ENCODE measurements around the gene TPPP3. TPM values are rescaled to one million over a fixed set of nuclear protein-coding genes. Genes with fewer than 3 reads are reported as not detected.

Gene TPPP3
- total RNA-seq, 1 experiment from 2014 or later, result 0.39 TPM

DNA sequence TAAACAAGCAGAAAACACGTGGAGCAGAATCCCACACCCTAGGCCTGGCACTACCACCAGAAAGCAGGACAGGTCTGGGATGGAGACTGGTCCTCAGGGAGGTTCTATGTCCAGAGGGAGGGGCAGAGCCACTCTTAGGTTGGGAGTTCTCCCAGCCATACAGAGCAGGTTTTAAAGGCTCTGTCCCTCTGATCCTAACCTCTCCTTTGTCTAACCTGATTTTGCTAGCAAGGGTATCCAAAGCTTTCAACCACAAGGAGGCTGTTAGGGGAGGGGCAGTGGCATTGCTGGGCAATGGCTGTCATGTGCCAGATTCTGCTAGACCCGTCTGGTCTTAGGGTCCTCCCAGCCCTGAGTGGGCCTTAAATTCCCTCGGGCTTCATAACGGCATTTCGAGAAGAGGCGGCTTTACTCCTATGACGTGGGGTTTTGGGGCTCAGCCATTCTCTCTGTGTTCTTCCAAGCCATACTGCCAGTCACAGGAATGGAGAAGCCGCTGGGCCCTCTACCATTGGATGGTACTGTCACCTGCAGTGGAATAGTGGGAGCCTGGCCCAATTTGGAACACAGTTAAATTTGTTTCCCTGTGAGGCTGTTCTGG is 5.7 kb downstream of the TPPP3 start:
- no peaks in the 10 kb centered on the region for H3K27me3 Mint-ChIP-seq (ENCODE audit: insufficient read depth, unreplicated experiment)
- H3K9me3 Mint-ChIP-seq (ENCODE audit: unreplicated experiment), result no peaks in the 10 kb centered on the region
- H3K9me3 ChIP-seq, result no peaks in the 10 kb centered on the region
- CTCF ChIA-PET, result interaction anchor here (0.6 to 1.4 kb wide), 3 partner anchors 23 to 59 kb away, joined by 3 to 4 read pairs (median 3); no protein-coding TSS in a partner anchor
- no peaks in the 10 kb centered on the region for H3K36me3 ChIP-seq (ENCODE audit: control insufficient read depth, insufficient read depth, low read length)
- H3K27me3 ChIP-seq (replicated peaks; ENCODE audit: control insufficient read depth, insufficient read depth, low read length), result no peaks in the 10 kb centered on the region
- no TSS peak for BruUV-seq (replicated peaks)
- H3K4me1 ChIP-seq, result no peaks in the 10 kb centered on the region
- no peak for TF ChIP-seq CTCF (IDR thresholded peaks at IDR 0.05; ENCODE audit: insufficient read depth in 1 of 2, low read depth in 1 of 2, low read length in 1 of 2, severe bottlenecking in 1 of 2, unreplicated experiment in 1 of 2)
- POLR2A ChIA-PET, result no interaction called here
- H3K4me3 ChIP-seq (ENCODE audit: low read depth, low read length), result no peak overlapping the region
- intact Hi-C loops (cut with micrococcal nuclease; ENCODE audit: unreplicated experiment), result no loop called here
- peaks cover 5% of the 10 kb centered on the region for H3K4me1 Mint-ChIP-seq (ENCODE audit: low read depth, unreplicated experiment)
- no peak for DNase-seq
- H3K4me3 Mint-ChIP-seq (ENCODE audit: unreplicated experiment), result no peak overlapping the region
- no peaks in the 10 kb centered on the region for H3K36me3 Mint-ChIP-seq (ENCODE audit: insufficient read depth, unreplicated experiment)
- H3K27ac Mint-ChIP-seq (ENCODE audit: unreplicated experiment), result no peak overlapping the region

DNA sequence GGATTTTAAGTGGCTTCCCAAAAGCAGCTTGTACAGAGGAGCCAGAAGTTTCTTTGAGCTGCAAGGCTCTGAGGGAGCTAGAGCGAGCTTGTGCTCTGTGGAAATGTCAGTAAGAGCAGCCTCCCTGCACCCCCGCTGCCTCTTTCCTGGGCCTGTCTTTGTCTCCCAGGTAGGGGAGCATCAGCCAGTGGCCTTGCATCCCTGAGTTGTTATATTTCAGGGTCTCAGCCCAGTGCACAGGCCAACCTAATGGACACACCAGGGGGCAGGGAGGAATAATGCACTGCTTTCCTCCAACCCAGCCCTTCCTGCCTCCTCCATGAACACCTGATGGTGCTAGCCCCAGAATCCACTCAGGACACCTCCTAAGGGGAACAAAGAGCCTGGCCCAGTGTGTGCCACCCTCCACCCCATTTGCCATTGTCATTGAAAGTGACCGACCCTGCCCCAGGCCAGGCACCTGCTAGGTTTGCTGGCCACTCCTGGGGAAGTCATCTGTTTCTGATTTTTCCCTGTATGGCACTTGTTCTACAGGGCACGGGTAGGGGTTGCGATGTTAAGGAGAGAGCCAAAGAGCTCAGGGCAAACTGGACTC is 6.3 kb downstream of the TPPP3 start:
- Mint-ChIP-seq H3K4me3 (ENCODE audit: unreplicated experiment) (no peak overlapping the region), H3K27me3 (ENCODE audit: insufficient read depth, unreplicated experiment) (no peaks in the 10 kb centered on the region), H3K36me3 (ENCODE audit: insufficient read depth, unreplicated experiment) (no peaks in the 10 kb centered on the region), H3K27ac (ENCODE audit: unreplicated experiment) (no peak overlapping the region), H3K9me3 (ENCODE audit: unreplicated experiment) (no peaks in the 10 kb centered on the region), H3K4me1 (ENCODE audit: low read depth, unreplicated experiment) (no peaks in the 10 kb centered on the region)
- no peak for TF ChIP-seq CTCF (IDR thresholded peaks at IDR 0.05; ENCODE audit: insufficient read depth in 1 of 2, low read depth in 1 of 2, low read length in 1 of 2, severe bottlenecking in 1 of 2, unreplicated experiment in 1 of 2)
- DNase-seq, result no peak
- H3K36me3 ChIP-seq (ENCODE audit: control insufficient read depth, insufficient read depth, low read length), result no peaks in the 10 kb centered on the region
- no peaks in the 10 kb centered on the region for H3K27me3 ChIP-seq (replicated peaks; ENCODE audit: control insufficient read depth, insufficient read depth, low read length)
- ChIA-PET CTCF (interaction anchor here (0.6 to 0.9 kb wide), 2 partner anchors 20 to 60 kb away, joined by 3 read pairs; no protein-coding TSS in a partner anchor), POLR2A (interaction anchor here (0.6 kb wide), 1 partner anchor 48 kb away, joined by 5 read pairs; no protein-coding TSS in a partner anchor)
- H3K9me3 ChIP-seq, result no peaks in the 10 kb centered on the region
- no peaks in the 10 kb centered on the region for H3K4me1 ChIP-seq
- intact Hi-C loops (cut with micrococcal nuclease; ENCODE audit: unreplicated experiment), result no loop called here
- no peak overlapping the region for H3K4me3 ChIP-seq (ENCODE audit: low read depth, low read length)
- BruUV-seq (replicated peaks), result no TSS peak

- BruUV-seq (replicated peaks), result no TSS peak
- H3K27me3 Mint-ChIP-seq (ENCODE audit: insufficient read depth, unreplicated experiment), result no peaks in the 10 kb centered on the region
- H3K4me1 Mint-ChIP-seq (ENCODE audit: low read depth, unreplicated experiment), result no peaks in the 10 kb centered on the region
- no peaks in the 10 kb centered on the region for H3K27me3 ChIP-seq (replicated peaks; ENCODE audit: control insufficient read depth, insufficient read depth, low read length)
- H3K36me3 Mint-ChIP-seq (ENCODE audit: insufficient read depth, unreplicated experiment), result no peaks in the 10 kb centered on the region
- H3K9me3 Mint-ChIP-seq (ENCODE audit: unreplicated experiment), result no peaks in the 10 kb centered on the region
- intact Hi-C loops (cut with micrococcal nuclease; ENCODE audit: unreplicated experiment), result no loop called here
- no peak for TF ChIP-seq CTCF (IDR thresholded peaks at IDR 0.05; ENCODE audit: insufficient read depth in 1 of 2, low read depth in 1 of 2, low read length in 1 of 2, severe bottlenecking in 1 of 2, unreplicated experiment in 1 of 2)
- no peaks in the 10 kb centered on the region for H3K4me1 ChIP-seq
- no peaks in the 10 kb centered on the region for H3K9me3 ChIP-seq
- H3K4me3 ChIP-seq (ENCODE audit: low read depth, low read length), result no peak overlapping the region
- DNase-seq, result no peak
- ChIA-PET CTCF (no interaction called here), POLR2A (no interaction called here)
- H3K36me3 ChIP-seq (ENCODE audit: control insufficient read depth, insufficient read depth, low read length), result no peaks in the 10 kb centered on the region
- H3K4me3 Mint-ChIP-seq (ENCODE audit: unreplicated experiment), result no peak overlapping the region
- H3K27ac Mint-ChIP-seq (ENCODE audit: unreplicated experiment), result no peak overlapping the region
These were observed 8.4 kb downstream of the TPPP3 start for GRCh38 chr16:67384778-67385510.

Data from Caco-2 (cell line).